Measurements from ENCODE around the gene BBS12.

Gene BBS12

DNA sequence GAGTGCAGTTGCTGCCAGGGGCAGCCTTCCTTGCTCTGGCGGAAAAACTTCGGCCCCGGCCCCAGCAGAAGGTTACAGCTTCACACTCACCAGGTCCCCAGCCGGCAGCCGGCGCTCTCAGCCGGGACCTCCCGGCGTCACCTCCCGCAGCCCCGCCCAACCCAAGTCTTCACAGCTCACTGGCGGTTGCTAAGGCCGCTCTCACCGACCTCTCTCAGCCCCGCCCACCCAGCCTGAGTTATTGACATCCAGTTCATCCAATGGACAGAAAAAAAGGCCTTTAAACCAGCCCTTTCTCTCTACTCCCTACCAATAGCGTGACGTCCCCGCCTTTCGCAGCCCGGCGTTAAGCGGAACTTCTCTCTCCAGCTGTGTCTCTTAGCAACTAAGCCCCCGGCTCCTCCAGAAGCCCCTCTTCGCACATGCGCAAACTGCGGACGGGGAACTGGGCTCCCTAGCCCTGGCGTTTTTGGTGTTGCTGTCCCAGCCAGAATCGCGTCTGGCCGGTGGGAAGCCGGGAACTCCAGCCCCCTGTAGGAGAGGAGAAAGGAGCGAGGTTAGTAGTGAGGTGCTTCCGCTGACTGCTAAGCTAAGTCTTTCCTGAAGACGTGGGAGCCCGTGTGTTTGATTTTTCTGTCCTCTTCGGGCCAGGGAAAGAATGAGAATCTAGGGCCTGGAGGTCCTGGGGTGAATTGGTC lies at the start of gene BBS12:
Gene BBS12 (plus strand): TSS at position 376 of the 698 bp plus-strand sequence. CDS start 9,189 bp downstream, outside the sequence.
- peak; percentile 100 for DNase-seq

DNA sequence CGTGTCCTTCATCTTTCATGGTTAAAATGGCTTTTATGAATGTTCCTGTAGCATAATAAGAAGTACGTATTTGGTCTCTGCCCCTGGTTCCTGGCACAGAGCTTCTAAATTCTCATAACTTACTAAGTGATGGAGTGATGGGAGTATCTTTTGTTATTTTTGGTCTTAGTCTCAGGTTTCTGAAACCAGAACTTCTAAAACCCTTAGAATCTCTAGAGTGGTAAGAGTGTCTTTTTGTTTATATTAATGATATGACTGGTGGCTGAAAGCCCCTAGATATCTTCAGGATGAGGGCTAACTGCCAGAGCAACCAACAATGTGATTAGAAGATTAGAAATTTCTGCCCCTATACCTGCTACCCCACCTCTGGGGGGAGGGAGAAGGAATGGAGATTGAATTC lies 45.8 kb upstream of the BBS12 start:
- DNase-seq, result no peak

DNA sequence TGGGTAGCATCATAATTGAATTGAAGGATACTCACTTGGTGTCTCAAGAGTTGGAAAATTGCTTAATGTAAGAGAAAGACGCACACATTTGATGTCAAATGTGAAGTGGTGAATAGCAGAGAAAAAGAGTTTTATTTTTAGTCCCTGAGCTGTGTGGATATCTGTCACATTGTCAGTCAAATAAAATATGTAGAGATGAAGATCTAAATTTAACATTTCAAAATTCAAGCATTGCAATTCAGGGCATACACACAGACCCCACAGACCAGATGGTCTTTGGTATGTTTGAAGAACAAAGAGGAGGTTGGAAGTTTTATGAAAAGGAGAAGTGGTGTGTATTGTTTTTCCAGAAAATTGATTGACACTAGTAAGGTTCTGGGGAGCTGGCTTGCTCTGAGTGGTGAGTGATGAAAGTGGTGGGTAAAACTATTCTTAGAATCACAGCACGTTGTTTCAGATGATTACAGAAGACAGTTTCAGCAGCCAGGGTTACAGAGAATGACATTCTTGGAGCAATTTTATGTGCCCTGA lies 44.9 kb upstream of the BBS12 start:
- DNase-seq, result no peak

DNA sequence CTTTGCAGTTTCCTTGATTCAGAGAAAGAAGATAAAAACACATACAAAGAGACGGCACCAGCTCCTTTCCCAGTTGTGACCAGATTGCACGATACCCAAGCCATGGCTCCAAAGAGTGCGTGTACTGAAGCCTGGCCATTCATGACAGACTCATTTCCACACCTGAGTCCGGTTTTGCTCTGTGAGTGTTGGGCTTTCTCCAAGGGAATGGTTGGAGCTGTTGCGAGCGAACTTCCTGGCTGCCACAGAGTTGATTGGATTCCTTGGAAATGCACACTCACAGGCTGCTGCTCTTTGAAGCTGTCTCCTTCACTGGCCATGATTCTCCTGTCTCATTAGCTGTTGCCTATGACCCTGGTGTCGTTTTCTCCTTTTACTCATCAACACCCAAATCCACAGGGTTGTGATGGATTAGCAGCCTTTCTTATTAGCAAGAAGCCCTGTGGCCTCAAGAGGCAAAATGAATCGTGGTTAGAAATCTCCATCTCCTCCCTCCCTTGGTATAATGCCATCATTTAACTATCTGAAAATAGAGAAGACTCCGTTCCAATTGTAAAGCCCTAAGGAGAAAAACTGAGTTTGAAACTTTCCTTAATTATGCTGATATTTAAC lies 43.9 kb upstream of the BBS12 start:
- DNase-seq, result no peak

DNA sequence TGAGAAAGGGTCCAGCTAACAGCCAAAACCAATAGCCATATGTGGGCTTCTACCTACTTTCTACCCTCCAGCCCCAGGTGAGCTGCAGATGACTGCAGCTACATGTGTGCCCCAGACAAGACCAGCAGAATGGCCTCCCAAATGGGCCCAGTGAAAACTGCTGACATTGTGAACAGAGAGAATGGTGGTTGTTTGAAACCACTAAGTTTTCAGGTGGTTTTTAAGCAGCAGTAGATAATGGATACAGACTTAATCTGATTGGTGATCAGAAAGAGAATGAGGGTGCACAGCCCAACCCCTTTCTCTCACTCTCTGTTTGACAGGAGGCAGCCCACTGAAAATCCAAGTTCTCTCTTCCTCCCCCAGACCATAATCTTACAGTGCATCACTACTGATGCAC lies 42.5 kb upstream of the BBS12 start:
- DNase-seq, result no peak

DNA sequence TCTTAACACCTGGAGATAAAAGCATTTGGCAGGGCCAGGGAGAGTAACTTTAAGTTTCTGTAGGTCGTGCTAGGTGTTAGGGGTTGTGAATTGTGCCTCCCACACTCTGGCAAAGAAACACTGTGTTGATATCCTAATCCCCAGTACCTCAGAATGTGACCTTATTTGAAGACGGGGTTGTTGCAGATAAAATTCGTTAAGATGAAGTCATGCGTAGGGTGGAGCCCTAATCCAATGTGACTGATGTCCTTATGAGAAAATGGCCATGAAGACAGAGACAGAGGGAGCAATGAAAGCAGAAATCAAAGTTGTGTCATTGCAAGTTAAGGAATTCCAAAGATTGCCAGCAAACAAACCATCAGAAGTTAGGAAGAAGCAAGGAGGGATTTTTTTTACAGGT lies 40.5 kb upstream of the BBS12 start:
- DNase-seq, result no peak

DNA sequence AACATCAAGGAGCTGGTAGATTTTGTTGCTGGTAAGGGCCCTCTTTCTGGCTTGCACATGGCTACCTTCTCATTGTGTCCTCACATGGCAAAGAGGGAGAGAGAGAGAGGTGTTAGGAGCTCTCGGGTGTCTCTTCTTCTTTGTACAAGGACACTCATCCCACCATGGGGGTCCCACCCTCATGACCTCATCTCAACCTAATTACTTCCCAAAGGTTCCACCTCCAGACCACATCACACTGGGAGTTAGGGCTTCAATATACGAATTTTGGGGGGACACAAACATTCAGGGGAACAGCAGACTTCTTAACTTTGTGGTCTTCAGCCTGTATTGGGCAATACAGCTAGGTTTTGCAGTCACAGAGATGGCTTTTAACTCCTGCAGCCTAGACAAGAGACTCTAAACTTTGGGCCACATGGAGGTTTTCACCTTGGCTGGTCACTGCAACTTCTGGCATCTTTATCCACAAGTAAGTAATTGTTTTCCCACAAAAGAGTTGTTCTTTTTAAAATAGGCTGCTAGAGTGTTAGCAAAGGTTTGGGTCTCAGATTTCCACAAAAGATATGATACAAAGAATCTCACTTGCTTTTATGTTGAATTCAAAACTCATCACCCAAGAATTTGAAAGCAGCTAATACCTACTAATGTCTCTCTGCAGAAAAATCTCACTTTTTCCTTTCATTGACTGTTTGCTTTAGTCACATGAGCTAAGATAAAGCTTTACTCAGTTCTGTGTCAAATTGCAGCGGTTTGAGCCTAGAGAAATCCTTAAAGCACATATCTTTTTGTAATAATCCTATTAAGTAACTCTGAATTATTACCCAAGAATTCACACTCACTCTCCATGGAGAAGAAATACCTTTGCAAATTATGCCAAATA lies 39.6 kb upstream of the BBS12 start:
- peak; percentile 54 for DNase-seq

DNA sequence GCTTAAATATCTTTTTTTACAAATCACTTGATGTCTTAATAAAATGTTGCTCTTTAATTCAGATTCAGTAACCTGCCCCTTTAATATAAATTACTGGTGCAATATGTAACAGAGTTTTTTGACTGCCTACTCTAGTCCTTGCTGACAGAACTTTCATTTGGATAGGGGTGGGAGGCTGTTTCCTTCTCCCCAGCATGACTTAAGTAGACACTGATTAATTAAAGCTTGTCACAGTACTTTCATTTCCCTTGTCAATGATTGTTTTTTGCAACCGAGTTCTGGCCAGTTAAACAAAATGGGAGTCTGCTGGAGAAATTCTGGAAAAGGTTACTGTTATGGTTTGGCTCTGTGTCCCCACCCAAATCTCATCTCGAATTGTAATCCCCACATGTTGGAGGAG lies 37.3 kb upstream of the BBS12 start:
- no peak for DNase-seq

DNA sequence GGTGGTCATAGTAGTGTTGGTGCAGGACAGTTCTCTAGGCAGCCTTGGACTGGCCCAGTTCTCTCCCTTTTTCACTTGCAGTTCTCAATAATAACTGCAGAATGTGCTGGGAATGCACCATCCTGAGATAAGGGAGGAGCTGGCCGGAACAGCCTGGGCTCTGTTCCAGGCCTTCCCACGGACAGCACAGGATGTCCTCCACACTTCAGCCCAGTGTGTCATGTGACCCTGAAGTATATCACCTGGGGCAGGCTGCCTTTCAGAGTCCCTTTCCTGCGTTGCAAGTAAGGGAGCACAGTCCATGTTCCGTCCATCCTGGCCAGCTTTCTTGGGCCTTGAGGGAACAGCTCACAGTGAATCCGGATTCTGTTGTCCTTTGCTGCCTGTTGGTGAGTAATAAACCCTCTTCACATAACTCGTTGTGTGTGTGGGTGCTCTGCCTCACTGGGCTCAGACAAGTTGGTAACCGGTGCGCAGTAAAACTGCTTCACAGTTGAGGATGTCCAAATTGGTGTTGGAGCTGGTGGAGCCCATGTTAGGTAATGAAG lies 32.3 kb upstream of the BBS12 start:
- DNase-seq, result peak; percentile 40

DNA sequence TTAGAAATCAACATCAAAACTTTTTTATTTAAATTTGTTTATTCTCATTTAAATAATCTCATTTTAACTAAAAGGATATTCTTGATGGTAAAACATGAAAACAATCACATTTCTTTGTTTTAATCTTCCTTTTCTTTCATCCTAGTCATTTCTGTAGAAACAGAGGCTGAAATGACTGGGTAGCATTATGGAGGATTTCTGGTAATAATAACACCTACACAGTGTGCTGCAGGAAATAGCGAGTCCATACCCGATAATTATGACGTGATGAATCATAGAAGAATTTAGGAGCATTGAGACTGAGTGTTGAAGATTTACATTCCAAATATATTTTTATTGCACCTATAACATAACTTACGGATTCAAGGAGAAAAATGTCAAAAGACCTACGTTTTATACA lies 31.4 kb upstream of the BBS12 start:
- peak; percentile 24 for DNase-seq

DNA sequence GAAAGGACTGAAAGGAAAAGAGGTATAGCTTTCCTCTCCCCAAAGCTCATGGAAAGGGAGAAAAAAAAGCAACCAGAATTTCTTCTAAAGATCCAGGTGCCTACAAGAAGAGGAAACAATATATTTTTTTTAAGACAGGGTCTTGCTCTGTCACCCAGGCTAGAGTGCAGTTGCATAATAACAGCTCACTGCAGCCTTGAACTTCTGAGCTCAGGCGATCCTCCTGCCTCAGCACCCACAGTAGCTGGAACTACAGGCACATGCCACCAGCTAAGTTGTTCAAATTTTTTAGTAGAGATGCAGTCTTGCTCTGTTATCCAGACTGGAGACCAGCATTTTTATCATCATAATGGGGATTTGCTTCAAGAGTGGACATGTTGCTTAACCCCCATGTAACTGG lies 30.5 kb upstream of the BBS12 start:
- DNase-seq, result no peak

DNA sequence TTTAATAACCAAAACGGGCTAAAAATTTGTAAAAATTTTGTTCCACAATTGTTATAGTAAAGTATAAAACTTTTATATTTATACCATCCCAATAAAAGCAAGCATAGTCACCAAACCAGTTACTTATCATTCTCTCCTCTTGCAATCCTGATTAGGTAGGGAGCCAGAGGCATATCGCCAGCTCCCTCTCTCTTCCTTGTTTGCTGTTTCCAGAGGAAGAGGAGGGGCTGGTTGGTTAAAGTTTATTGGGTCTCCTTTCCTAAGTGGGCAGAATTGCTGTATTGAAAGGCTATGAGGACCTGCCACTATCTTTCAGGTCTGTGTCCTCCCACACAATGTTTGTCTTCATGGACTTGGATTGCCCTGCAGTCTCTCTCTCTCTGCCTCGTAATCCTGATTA lies 29.6 kb upstream of the BBS12 start:
- DNase-seq, result no peak

DNA sequence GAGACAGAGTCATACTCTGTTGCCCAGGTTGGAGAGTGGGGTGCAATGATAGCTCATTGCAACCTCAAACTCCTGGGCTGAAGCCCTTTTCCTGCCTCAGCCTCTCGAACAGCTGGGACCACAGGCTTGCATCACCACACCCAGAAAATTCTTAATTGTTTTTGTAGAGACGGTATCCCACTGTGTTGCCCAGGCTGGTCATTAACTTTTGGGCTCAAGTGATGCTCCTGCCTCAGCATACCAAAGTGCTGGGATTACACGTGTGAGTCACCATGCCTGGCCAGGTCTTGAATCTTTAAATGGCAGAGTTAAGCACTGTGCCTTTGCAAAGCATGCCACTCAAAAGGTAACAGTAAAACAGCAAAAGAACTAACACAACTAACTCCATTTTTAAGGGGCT lies 28.6 kb upstream of the BBS12 start:
- DNase-seq, result peak; percentile 24

DNA sequence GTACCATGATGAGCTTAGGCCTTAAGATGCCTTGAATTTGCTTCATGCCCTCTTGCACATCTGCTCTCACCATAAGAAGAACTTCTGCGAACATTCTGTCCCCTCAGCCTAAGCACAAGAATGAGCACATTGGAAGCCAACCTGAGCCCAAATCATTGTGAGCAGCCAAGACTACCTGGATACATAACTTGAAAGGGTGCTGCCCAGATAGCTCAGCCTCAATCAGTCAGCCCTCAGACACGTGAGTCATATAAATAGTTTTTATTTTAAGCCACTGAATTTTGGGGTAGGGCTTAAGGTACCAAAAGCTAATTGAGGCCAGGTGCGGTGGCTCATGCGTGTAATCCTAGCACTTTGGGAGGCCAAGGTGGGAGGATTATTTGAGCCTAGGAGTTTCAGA lies 27.5 kb upstream of the BBS12 start:
- DNase-seq, result no peak

DNA sequence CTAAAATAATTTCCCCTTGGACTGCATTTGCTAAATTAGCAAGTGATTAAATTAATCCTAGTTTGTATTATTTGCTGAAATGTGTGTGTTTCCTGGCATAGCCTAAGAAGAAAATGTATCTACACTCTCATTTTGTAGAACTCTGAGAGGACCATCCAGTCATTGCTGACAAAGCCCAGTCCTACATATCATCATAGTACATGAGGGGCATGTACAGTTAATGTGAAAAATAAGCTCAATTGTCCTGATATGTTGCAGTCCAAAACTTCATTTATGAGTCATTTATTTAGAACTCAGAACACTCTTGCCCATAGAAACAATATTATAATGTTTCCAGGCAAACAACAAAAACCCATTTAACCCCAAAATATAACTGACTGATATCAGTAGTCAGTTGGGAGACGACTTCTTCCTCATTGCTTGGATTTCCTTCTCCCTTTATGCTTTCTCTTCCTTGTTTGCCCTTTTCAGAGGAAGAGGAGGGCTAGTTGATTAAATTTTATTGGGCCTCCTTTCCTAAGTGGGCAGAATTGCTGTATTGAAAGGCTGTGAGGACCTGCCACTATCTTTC lies 26.9 kb upstream of the BBS12 start:
- DNase-seq, result no peak

DNA sequence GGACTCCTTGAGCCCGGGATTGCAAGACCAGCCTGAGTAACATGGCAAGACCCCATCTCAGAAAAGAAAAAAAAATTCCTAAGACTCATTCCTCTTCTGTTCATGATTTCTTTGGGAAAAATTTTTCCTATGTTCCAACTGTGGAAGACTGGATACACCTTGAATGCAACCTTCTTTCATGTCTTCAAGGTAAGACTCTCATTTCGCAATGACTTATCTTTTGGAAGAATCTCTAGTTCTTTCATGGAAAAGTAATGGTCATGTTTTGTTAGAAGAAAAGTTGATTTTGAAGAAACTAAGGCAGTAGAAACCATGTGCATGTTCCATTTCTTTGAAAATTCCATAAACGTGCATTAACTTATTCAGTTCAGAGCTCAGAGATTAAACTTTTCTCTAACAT lies 26.0 kb upstream of the BBS12 start:
- no peak for DNase-seq

DNA sequence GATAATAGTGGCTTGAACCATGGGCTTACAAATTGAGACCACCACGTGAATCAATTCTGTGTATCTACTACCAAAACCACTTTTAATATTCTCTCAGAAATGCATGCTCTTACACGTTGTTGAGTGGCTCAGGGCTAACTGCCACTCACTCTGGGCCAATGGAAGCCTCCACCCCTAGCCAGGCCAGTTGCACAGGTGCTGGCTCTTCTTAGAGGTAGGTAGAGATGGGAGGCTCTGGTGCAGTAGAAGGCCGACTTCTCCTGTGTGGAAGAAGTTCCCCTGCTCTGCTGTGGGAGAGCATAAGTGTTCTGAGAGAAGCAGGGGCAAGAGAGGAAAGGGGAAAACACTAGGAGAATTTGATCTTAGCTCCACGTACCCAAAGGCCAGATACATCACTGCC lies 25.0 kb upstream of the BBS12 start:
- no peak for DNase-seq

DNA sequence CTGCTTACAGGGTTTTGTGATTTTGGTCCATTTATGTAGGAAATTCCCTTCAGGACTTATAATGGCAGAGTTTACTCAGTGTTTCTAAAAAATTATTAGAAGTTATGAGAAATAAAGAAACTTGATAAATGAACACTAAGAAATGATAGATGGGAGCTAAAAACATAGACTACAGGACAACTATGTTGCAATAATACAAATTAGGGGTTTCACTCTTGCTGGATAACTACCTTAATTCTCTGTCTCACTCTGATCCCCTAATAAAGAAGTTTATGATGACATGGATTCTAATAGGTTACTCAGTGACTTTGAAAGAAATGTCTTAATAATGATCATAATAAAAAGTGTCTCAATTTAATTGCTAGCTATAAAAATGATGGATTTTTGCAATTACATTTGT lies 23.3 kb upstream of the BBS12 start:
- no peak for DNase-seq

DNA sequence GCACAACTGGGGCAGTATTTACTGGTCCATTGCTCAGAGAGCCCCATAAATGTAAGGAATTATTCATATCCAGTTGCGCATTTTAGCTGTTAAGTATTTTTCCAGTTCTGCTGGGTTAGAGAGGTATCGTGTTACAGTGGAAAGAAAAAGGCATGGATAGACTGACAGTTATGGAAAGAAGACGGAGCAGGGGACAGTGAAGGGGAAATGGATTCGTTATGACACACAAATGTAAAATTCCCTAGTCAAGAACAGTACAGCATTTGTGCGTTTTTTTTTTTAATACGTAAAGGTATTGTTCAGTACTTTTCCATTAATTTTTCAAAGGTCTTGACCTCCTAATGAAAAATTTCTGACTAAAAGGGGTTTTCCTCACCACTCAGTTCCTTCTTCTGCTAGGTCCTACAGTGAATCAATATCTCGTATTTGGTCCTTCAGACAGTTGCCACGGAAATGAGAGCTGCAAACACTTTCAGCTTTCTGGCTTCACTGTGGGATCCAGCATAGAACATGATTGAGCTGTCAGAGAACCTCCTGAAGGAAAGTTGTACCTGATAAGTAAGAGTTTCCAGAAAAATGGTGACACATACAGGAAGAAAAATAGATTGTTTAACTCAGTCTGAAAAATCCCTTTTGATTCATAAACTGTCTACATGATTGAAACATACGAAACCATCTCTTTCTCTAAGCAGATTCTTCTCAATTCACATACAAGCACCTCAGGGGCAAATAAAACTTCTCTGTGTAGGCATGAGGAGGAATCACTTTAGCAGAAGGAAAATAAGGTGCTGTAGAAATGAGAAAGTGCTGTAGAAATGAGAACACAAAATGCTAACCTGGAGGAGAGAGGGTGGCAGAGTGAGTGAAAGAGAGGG lies 21.8 kb upstream of the BBS12 start:
- DNase-seq, result peak; percentile 55

DNA sequence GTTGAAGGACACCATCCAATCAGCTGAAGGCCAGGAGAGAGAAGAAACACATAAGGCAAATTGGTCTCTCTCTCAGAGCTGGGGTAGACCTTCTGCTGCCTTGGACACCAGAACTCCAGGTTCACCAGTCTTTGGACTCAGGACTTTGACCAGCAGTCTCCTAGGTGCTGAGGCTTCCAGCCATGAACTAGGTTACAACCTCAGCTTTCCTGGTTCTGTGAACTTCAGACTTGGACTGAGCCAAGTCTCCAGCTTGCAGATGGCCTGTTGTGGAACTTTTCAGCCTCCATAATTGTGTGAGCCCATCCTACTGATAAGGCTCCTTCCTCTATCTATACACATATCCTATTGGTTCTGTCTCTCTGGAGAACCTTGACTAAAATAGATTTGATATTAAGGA lies 20.6 kb upstream of the BBS12 start:
- DNase-seq, result no peak

DNA sequence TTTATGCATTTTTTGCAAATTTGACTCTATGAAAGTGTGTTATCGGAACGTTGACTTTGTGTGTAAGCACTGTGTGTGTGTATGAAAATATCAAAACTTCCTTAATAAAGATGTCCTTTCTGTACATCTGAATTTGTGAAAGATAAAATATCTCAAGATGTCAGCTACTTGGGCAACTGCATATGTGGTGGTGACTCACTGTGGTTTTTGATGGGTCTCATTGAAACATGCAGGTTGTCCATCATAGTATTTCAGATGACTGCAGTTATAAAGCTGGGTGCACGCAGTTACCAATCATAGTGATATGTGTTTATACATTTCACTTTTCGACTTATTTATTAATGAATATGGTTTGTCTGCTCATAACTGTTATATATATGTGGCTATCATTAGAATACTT lies 19.7 kb upstream of the BBS12 start:
- DNase-seq, result peak; percentile 55

DNA sequence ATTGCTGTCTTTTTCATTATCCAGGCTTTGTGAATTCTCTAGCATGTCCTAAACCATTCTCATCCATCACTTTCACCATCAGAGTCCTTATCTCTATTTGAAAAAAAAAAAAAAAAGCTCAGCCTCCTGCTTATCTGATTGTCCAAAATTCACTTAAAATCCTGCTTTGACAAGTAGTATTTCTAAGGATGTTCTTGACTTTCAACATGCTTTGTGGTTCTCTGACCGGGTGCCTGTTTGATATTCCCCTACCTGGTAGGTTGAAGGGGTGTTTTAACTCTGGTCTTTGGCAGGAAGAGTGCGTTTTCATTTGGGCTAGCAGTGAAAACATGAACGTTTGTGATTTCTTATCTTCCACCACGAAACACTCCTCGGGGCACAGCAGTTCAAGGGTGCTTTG lies 17.3 kb upstream of the BBS12 start:
- DNase-seq, result no peak

All from fibroblast of skin of right biceps (primary cell).